GM18861 (cell line): ENCODE measurements around the gene TRIM56.
"Not testable (repeated sequence)": the region's sequence is repeated elsewhere in the genome, so short reads cannot be mapped to it uniquely, and the experiment has no call there.

ENCODE experiments used
- ATAC-seq: cut with Tn5 transposase; IDR thresholded peaks from one replicate; pipeline ENCODE4 v1.9.1; 2021; ENCODE audit not compliant: unreplicated experiment

Gene TRIM56, protein sequence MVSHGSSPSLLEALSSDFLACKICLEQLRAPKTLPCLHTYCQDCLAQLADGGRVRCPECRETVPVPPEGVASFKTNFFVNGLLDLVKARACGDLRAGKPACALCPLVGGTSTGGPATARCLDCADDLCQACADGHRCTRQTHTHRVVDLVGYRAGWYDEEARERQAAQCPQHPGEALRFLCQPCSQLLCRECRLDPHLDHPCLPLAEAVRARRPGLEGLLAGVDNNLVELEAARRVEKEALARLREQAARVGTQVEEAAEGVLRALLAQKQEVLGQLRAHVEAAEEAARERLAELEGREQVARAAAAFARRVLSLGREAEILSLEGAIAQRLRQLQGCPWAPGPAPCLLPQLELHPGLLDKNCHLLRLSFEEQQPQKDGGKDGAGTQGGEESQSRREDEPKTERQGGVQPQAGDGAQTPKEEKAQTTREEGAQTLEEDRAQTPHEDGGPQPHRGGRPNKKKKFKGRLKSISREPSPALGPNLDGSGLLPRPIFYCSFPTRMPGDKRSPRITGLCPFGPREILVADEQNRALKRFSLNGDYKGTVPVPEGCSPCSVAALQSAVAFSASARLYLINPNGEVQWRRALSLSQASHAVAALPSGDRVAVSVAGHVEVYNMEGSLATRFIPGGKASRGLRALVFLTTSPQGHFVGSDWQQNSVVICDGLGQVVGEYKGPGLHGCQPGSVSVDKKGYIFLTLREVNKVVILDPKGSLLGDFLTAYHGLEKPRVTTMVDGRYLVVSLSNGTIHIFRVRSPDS

DNA sequence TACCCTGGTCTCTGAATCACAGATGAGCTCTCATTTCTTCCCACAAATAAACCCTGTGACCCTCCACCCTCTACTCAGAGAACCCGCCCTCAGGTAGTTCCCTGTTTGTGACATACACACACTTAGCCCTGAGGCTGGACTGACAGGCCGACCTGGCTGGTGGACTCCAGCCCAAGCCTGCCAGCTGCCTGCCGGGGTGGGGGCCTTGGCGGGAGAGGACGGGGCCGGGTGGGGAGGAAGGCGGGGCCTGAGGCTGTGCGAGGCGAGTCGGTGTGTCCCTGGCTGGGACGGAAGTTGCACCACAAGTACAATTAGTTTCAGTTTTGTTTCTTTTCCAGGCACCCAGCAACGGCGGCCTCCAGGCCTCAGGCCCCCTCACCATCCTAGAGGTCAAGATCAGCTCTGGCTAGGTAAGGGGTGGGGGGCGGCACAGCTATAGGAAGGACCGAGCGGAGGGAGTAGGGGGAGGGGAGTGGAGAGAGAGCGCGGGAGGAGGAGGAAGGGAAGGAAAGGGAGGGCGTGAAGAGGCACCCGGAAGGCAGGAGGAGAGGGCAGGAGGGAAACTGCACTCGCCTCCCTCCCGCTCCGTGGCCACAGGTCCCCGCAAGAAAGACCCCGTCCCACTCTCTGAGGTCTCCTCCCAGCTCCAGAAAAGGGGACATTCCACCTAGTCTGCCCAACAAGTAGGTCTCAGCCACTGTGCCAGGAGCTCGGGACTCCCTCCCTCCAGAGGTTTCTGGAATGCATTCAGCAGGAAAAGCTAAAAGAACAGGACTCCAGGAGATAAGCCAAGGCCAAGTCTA lies at the start of gene TRIM56:
TRIM56 (plus strand) TSS at position 320 of the 803 bp plus-strand sequence. CDS start 1,832 bp downstream, outside the sequence.
- ATAC-seq: peak; percentile 86

DNA sequence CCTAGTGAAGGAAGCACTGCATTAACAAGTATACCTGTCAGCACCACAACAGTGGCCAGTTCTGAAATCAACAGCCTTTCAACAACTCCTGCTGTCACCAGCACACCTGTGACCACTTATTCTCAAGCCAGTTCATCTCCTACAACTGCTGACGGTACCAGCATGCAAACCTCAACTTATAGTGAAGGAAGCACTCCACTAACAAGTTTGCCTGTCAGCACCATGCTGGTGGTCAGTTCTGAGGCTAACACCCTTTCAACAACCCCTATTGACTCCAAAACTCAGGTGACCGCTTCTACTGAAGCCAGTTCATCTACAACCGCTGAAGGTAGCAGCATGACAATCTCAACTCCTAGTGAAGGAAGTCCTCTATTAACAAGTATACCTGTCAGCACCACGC lies 49.3 kb upstream of the TRIM56 start:
- no peak for ATAC-seq

DNA sequence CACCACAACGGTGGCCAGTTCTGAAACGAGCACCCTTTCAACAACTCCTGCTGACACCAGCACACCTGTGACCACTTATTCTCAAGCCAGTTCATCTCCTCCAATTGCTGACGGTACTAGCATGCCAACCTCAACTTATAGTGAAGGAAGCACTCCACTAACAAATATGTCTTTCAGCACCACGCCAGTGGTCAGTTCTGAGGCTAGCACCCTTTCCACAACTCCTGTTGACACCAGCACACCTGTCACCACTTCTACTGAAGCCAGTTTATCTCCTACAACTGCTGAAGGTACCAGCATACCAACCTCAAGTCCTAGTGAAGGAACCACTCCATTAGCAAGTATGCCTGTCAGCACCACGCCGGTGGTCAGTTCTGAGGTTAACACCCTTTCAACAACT lies 44.0 kb upstream of the TRIM56 start:
- ATAC-seq: not testable (repeated sequence)

DNA sequence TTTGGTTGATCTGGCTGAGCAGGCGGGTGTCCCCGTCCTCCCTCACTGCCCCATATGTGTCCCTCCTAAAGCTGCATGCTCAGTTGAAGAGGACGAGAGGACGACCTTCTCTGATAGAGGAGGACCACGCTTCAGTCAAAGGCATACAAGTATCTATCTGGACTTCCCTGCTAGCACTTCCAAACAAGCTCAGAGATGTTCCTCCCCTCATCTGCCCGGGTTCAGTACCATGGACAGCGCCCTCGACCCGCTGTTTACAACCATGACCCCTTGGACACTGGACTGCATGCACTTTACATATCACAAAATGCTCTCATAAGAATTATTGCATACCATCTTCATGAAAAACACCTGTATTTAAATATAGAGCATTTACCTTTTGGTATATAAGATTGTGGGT lies 26.9 kb upstream of the TRIM56 start:
- no peak for ATAC-seq

DNA sequence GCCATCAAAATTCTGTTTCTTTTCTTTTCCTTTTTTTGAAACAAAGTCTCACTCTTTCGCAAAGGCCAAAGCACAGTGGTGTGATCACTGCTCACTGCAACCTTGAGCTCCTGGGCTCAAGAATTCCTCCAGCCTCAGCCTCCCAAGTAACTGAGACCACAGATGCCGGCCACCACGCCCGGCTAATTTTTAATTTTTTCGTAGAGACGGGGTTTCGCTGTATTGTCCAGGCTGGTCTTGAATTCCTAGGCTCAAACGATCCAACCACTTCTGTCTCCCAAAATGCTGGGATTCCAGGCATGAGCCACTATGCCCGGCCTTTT lies 25.7 kb upstream of the TRIM56 start:
- no peak for ATAC-seq

DNA sequence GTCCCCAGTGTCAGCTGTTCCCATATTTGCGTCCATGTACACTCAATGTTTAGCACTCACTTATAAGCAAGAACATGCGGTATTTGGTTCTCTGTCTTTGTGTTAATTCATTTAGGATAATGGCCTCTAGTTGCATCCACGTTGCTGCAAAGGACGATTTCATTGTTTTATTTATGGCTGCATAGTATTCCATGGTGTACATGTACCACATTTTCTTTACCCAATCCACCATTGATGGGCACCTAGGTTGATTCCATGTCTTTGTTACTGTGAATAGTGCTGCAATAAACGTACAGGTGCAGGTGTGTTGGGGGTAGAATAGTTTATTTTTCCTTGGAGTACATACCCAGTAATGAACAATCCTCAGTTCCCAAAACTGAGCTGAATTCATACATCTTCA lies 24.3 kb upstream of the TRIM56 start:
- ATAC-seq: no peak

DNA sequence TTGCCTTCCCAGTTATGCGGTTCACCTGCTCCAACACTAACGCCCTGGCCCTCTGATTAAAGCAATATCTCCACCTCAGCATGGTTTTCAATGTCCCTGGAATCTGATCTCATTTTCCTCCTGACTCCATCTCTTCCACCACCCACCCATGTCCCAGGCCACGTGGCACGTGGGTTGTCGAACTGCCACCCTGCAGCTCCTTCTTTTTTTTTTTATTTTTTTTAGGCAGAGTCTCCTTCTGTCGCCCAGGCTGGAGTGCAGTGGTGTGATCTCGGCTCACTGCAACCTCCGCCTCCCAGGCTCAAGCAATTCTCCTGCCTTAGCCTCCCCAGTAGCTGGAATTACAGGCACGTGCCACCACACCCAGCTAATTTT lies 21.1 kb upstream of the TRIM56 start:
- ATAC-seq: not testable (repeated sequence)

DNA sequence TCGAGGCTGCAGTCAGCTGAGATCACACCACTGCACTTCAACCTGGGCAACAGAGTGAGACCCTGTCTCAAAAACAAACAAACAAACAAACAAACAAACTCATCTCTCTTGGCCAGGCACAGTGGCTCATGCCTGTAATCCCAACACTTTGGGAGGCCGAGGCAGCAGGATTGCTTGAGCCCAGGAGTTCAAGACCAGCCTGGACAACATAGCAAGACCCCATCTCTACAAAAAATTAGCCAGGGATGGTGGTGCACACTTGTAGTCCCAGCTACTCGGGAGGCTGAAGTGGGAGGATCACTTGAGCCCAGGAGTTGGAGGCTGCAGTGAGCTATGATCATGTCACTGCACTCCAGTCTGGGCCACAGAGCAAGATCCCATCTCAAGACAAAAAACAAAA lies 20.1 kb upstream of the TRIM56 start:
- not testable (repeated sequence) for ATAC-seq

DNA sequence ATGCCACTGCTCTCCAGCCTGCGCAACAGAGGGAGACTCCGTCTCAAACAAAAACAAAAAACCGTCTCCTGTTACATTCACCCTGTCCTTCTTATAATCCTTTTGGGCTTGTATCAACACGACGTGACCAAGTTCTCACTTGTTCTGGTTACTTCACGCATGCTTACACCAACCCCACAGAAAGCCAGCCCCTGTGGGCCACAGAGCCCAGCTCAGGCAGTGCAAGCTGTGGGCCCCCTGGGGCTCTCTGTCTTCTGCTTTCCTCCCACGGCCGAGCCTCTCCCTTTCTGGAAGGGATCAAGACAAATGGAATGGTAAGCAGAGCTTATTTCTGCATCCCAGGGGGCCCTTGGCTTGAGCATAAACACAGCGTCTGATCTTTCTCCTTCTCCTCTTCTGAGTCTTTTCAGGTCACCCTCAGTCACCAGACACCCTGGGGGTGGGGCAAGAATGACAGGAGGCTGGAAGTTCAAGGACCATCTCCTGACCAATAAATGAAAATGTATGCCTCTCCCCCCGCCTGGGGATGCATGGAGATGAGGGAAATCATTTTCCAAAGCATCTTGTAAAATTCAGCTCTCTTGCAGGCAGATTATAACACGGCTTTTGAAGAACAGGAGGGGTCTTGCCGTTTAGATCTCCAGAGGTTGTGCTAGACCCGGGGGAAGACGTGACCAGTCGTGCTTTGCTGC lies 19.0 kb upstream of the TRIM56 start:
- ATAC-seq: no peak

DNA sequence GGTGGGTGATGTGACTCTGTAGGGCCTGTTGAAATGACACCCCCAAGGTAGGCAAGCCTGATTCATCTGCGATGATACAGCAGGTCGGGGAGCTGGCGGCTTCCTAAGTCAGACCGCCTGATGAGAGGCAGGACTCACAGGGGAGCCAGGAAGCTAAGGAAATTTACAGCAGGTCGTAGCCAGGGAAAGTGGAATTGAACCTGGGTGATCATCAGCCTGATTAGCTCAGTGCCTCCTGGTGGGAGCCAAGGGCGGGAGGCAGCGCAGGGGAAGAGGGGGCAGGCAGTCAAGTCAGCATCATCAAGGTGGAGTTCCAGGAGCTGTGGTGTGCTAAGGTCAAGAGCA lies 18.5 kb upstream of the TRIM56 start:
- ATAC-seq: no peak

DNA sequence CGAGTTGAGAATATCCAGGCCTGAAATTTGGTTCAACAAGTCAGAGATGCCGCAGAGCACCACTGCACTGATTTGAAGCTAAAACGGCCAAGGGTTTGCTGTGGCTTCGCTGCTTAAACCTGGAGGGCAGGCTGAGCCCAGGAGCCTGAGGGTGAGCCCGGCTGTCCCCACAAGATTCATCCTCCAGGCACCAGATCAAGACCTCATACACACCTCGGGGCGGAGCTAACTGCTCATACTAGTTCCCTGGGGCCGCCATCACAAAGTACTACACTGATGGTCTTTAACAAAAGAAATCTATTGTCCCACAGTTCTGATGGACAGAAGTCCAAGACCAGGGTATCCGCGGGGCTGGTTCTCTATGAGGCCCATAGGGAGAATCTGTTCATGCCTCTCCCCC lies 16.9 kb upstream of the TRIM56 start:
- ATAC-seq: no peak

DNA sequence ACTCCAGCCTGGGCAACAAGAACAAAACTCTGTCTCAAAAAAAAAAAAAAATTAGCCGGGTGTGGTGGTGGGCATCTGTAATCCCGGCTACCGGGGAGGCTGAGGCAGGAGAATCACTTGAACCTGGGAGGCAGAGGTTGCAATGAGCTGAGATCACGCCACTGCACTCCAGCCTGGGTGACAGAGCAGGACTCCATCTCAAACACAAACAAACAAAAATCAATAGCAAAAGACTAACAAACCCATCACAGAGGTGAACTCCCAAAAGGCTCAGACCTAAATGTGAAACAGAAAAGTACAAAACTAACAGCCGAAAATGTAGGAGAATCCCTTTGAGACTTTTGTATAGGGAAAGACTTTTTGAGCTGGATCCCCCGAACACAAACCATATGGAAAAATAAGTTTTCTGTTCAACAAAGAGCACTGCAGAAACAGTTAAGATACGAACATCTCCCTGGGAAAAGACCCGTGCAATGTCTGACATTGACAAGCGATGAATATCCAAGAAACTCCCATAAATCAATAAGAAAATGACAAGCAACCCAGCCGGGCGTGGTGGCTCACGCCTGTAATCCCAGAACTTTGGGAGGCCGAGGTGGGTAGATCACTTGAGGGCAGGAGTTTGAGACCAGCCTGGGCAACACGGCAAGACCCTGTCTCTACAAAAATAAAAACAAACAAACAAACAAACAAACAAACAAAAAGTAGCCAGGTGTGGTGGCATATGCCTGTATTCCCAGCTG lies 13.7 kb upstream of the TRIM56 start:
- ATAC-seq: not testable (repeated sequence)

DNA sequence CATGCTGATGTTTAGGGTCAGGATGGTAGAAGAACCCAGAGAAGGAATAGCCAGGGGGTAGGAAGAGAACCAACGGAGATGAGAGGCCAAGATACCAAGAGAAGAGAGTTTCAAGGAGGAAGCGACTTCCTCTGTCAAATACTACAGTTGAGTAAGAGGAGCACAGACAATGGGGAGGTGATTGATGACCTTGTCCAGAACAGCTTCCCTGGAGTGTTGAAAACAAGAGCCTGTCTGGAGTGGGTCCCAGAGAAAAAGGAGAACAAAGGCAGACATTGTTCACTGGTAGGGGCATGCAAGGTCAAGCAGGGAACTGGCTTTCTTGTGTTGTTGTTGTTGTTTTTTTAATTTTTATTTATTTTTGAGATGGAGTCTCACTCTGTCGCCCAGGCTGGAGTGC lies 9.6 kb upstream of the TRIM56 start:
- ATAC-seq: no peak

DNA sequence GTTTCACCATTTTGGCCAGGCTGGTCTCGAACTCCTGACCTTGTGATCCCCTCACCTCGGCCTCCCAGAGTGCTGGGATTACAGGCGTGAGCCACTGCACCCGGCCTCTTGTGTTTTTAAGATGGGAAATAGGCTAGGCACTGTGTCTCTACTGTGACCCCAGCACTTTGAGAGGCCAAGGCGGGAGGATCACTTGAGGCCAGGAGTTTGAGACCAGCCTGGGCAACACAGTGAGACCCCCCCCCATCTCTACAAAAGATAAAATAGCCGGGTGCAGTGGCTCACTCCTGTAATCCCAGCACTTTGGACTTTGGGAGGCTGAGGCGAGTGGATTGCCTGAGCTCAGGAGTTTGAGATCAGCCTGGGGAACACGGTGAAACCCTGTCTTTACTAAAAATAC lies 9.1 kb upstream of the TRIM56 start:
- ATAC-seq: not testable (repeated sequence)

DNA sequence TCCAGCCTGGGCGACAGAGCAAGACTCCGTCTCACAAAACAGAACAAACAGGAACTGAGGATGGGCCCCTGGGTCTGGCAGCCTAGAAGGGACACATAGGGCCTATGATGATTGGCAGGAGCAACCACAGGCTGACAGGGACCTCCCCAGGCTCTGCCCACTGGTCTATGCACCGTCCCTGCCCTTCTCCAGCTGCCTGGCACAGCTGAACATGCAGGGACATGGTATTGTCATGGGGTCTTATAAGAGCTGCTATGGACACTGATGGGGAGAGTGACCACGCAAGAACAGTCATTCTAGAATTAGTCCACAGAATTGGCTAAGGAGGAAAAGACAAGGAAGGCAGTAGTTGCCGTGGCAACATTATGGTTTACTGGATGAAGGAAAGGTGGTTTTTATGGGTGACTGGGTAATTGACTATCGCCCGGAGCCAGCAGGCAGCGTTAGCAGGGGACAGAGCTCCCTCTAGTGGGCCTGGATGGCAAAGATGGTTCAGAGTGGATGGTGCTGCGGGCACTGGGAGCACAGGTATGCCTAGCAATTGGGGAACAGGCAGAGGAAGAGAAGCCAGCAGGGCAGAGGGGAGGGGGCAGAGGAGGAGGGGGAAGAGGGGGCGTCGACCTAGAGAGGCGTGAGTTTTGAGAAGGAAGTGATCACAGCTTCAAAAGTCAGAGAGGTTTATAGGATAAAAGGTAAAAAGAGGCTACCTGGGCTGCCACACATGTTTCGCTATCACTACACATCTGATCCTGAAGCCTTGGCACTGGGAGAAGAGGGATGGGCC lies 7.8 kb upstream of the TRIM56 start:
- peak; percentile 77 for ATAC-seq

DNA sequence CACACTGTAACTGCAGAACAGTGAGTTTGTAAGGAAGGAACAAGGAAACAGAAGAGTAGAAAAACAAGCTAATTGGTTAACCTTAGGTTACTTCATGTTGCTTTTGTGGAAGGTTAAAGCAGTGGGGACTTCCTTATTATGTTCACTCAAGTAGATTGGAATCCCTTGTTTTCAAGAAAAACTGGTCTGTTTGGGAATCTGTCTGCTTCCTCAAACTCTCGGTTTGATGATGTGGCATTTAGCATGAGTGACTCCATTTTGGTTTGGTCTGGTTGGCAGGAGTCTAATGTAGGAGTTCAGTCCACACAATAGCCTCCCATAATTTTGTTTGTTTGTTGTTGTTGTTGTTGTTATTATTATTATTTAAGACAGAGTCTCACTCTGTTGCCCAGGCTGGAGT lies 3.8 kb upstream of the TRIM56 start:
- no peak for ATAC-seq

DNA sequence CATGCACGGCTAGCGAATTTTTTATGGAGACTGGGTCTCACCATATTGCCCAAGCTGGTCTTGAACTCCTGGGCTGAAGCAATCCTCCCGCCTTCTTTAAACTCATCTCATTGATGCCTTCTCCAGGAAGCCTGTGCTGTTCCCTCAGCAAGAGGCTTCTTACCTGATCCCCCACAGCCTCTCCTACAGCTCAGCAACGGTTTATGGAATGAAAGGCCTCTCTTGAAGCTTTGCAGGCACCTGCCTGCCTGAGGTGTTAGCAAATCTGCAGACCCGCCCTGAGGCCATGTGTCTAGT lies 468 bp upstream of the TRIM56 start:
- no peak for ATAC-seq

DNA sequence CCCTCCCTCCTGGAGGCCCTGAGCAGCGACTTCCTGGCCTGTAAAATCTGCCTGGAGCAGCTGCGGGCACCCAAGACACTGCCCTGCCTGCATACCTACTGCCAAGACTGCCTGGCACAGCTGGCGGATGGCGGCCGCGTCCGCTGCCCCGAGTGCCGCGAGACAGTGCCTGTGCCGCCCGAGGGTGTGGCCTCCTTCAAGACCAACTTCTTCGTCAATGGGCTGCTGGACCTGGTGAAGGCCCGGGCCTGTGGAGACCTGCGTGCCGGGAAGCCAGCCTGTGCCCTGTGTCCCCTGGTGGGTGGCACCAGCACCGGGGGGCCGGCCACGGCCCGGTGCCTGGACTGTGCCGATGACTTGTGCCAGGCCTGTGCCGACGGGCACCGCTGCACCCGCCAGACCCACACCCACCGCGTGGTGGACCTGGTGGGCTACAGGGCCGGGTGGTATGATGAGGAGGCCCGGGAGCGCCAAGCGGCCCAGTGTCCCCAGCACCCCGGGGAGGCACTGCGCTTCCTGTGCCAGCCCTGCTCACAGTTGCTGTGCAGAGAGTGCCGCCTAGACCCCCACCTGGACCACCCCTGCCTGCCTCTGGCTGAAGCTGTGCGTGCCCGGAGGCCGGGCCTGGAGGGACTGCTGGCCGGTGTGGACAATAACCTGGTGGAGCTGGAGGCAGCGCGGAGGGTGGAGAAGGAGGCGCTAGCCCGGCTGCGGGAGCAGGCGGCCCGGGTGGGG lies 2.2 kb downstream of the TRIM56 start:
- ATAC-seq: no peak

DNA sequence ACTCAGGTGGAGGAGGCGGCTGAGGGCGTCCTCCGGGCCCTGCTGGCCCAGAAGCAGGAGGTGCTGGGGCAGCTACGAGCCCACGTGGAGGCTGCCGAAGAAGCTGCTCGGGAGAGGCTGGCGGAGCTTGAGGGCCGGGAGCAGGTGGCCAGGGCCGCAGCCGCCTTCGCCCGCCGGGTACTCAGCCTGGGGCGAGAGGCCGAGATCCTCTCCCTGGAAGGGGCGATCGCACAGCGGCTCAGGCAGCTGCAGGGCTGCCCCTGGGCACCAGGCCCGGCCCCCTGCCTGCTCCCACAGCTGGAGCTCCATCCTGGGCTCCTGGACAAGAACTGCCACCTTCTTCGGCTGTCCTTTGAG lies 2.8 kb downstream of the TRIM56 start:
- no peak for ATAC-seq
